Neural cell (in vitro differentiated cells): ENCODE results near the gene FCHSD2. TPM values are rescaled to one million over a fixed set of nuclear protein-coding genes. Genes with fewer than 3 reads are reported as not detected.

Source experiments
- H2AFZ ChIP-seq: fragments of 200-600, 300-800 bp; sonication (generic), shearing (Covaris generic); 2 replicates; pipeline ENCODE4 v1.6.0; 2014; ENCODE audit warnings: low read depth, mild to moderate bottlenecking, antibody characterized with exemption, low read length, moderate library complexity
- H3F3A ChIP-seq: fragments of 200-600 bp; shearing (Covaris generic); 2 replicates; pipeline ENCODE4 v1.6.1; 2016; ENCODE audit warnings: mild to moderate bottlenecking, moderate library complexity, mixed read lengths, antibody characterized with exemption, low read length; ENCODE audit not compliant: insufficient read depth, poor library complexity, severe bottlenecking
- H3K27ac ChIP-seq: fragments of 200-600, 300-800 bp; sonication (generic), shearing (Covaris generic); 2 replicates; pipeline ENCODE4 v1.5.1; 2014; ENCODE audit warnings: mild to moderate bottlenecking, low read length, moderate library complexity
- H3K27me3 ChIP-seq: fragments of 300-800, 200-600 bp; sonication (generic), shearing (Covaris generic); 2 replicates; pipeline ENCODE4 v1.6.0; 2014; ENCODE audit warnings: mild to moderate bottlenecking, low read depth, low read length, moderate library complexity; ENCODE audit not compliant: insufficient read depth
- H3K36me3 ChIP-seq: fragments of 300-800, 200-600 bp; sonication (generic), shearing (Covaris generic); 2 replicates; pipeline ENCODE4 v1.5.1; 2014; ENCODE audit warnings: mild to moderate bottlenecking, antibody characterized with exemption, low read length, moderate library complexity; ENCODE audit not compliant: insufficient read depth
- H3K4me2 ChIP-seq: fragments of 300-800, 200-600 bp; sonication (generic), shearing (Covaris generic); 2 replicates; pipeline ENCODE4 v1.6.0; 2014; ENCODE audit warnings: mild to moderate bottlenecking, low read length
- H3K4me3 ChIP-seq: fragments of 300-800, 200-600 bp; sonication (generic), shearing (Covaris generic); 2 replicates; pipeline ENCODE4 v1.5.1; 2014; ENCODE audit warnings: mild to moderate bottlenecking, low read length, moderate library complexity
- H3K79me2 ChIP-seq: fragments of 200-600 bp; shearing (Covaris generic); replicated peaks from 2 replicates; pipeline ENCODE4 v1.6.0; 2014; ENCODE audit warnings: mild to moderate bottlenecking, low read length, moderate library complexity; ENCODE audit not compliant: insufficient read depth
- H3K9ac ChIP-seq: fragments of 300-800, 200-600 bp; sonication (generic), shearing (Covaris generic); 2 replicates; pipeline ENCODE4 v1.6.1; 2016; ENCODE audit warnings: mild to moderate bottlenecking, low read length, mixed read lengths
- H3K9me2 ChIP-seq: fragments of 200-600 bp; shearing (Covaris generic); 2 replicates; pipeline ENCODE4 v1.6.1; 2016; ENCODE audit warnings: mild to moderate bottlenecking, low read length, mixed read lengths; ENCODE audit not compliant: insufficient read depth
- H3K9me3 ChIP-seq: fragments of 200-600, 300-800 bp; sonication (generic), shearing (Covaris generic); 2 replicates; pipeline ENCODE4 v1.6.1; 2016; ENCODE audit warnings: mild to moderate bottlenecking, mixed run types, low read length, moderate library complexity, mixed read lengths
- H4K20me1 ChIP-seq: fragments of 200-600 bp; shearing (Covaris generic); 2 replicates; pipeline ENCODE4 v1.6.1; 2016; ENCODE audit warnings: mild to moderate bottlenecking, mixed run types; ENCODE audit not compliant: insufficient read depth
- CTCF ChIP-seq: fragments of 450-650 bp; IDR thresholded peaks from 2 replicates; pipeline ENCODE4 v1.5.1; 2014; ENCODE audit warnings: antibody characterized with exemption, mild to moderate bottlenecking, moderate library complexity; ENCODE audit not compliant: poor library complexity, severe bottlenecking
- EP300 ChIP-seq: fragments of 450-650 bp; conservative IDR thresholded peaks from 2 replicates; pipeline ENCODE4 v1.6.1; 2014; ENCODE audit warnings: antibody characterized with exemption, mild to moderate bottlenecking, moderate library complexity; ENCODE audit not compliant: poor library complexity, severe bottlenecking
- EZH2 ChIP-seq: fragments of 200-600, 300-800 bp; shearing (Covaris generic), sonication (generic); IDR thresholded peaks from 2 replicates; pipeline ENCODE4 v1.6.1; 2014; ENCODE audit warnings: antibody characterized with exemption, low read length, borderline replicate concordance, mild to moderate bottlenecking; ENCODE audit not compliant: insufficient read depth, poor library complexity, severe bottlenecking
- MXI1 ChIP-seq: fragments of 450-650 bp; conservative IDR thresholded peaks from 2 replicates; pipeline ENCODE4 v1.6.1; 2014; ENCODE audit warnings: antibody characterized with exemption, mild to moderate bottlenecking; ENCODE audit not compliant: poor library complexity, severe bottlenecking
- POLR2AphosphoS5 ChIP-seq: IDR thresholded peaks from 2 replicates; pipeline ENCODE4 v1.6.1; 2012
- RAD21 ChIP-seq: fragments of 450-650 bp; conservative IDR thresholded peaks from 2 replicates; pipeline ENCODE4 v1.6.1; 2014; ENCODE audit warnings: antibody characterized with exemption, mild to moderate bottlenecking, moderate library complexity
- SMC3 ChIP-seq: fragments of 450-650 bp; conservative IDR thresholded peaks from 2 replicates; pipeline ENCODE4 v1.6.1; 2014; ENCODE audit warnings: antibody characterized with exemption, mild to moderate bottlenecking, moderate library complexity; ENCODE audit not compliant: poor library complexity
- TAF1 ChIP-seq: IDR thresholded peaks from 2 replicates; pipeline ENCODE4 v1.6.1; 2012; ENCODE audit warnings: low read depth
- polyA plus RNA-seq: library from polyadenylated mRNA; depleted of rRNA; stranded (reverse); fragments of >200 nt; gene quantifications from 2 replicates; pipeline ENCODE4 v1.2.3, GENCODE V29; 2014
- TF ChIP-seq, protein P1 (sequence below): IDR thresholded peaks from 2 replicates; pipeline ENCODE4 v1.6.1; 2012; ENCODE audit warnings: borderline replicate concordance

Gene FCHSD2
- polyA plus RNA-seq, 1 donor from 2014 or later: 40.8 TPM

DNA sequence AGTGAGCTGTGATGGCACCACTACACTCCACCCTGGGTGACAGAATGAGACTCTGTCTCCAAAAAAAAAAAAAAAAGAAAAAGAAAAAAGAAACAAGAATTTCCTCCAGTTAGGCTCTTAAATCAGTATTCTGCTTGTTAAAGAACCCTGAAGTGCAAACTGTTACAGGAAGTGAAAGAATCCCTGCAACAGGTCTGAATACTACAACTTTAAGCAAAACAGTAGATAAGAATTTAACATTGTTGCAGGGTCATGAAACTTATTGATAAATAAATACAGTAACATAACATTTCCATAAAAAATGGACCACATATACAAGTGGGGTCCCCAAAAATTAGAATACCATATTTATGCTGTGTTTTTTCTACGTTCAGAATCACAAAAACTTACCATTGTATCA, 35.8 kb downstream of the FCHSD2 start:
- no peaks in the 10 kb centered on the region for H3K27me3 ChIP-seq
- no peaks in the 10 kb centered on the region for H3K36me3 ChIP-seq
- no peak overlapping the region for H3K4me3 ChIP-seq

DNA sequence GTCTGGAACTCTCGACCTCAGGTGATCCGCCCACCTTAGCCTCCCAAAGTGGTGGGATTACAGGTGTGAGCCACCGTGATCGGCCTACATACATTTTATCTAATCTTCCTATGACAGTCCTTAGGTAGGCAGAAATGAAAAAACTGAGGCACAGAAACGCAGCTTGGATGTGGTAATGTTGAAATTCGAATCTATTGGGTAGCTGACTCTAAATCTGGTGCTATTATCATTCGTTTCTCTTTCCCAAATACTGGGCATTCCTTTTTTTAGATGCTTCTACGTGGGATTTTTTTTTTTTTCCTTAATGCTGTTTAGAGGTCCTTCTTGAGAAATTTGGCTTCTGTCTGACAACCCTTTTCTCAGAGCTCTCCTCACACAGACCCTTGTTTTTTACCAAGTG, 41.5 kb downstream of the FCHSD2 start:
- Histone ChIP-seq H3F3A (peaks cover 4% of the 10 kb centered on the region), H3K4me2 (no peak overlapping the region), H3K79me2 (peaks cover 10% of the 10 kb centered on the region), H3K9ac (no peak overlapping the region), H4K20me1 (no peaks in the 10 kb centered on the region), H3K27me3 (no peaks in the 10 kb centered on the region), H3K27ac (no peak overlapping the region), H3K36me3 (no peaks in the 10 kb centered on the region), H3K4me3 (no peak overlapping the region), H3K9me3 (no peaks in the 10 kb centered on the region), H3K9me2 (no peaks in the 10 kb centered on the region), H2AFZ (no peak overlapping the region)
- TF ChIP-seq EZH2 (no peak), RAD21 (no peak), POLR2AphosphoS5 (no peak), CTCF (no peak), EP300 (no peak), MXI1 (no peak), SMC3 (no peak), TAF1 (no peak)
- TF ChIP-seq, protein P1, sequence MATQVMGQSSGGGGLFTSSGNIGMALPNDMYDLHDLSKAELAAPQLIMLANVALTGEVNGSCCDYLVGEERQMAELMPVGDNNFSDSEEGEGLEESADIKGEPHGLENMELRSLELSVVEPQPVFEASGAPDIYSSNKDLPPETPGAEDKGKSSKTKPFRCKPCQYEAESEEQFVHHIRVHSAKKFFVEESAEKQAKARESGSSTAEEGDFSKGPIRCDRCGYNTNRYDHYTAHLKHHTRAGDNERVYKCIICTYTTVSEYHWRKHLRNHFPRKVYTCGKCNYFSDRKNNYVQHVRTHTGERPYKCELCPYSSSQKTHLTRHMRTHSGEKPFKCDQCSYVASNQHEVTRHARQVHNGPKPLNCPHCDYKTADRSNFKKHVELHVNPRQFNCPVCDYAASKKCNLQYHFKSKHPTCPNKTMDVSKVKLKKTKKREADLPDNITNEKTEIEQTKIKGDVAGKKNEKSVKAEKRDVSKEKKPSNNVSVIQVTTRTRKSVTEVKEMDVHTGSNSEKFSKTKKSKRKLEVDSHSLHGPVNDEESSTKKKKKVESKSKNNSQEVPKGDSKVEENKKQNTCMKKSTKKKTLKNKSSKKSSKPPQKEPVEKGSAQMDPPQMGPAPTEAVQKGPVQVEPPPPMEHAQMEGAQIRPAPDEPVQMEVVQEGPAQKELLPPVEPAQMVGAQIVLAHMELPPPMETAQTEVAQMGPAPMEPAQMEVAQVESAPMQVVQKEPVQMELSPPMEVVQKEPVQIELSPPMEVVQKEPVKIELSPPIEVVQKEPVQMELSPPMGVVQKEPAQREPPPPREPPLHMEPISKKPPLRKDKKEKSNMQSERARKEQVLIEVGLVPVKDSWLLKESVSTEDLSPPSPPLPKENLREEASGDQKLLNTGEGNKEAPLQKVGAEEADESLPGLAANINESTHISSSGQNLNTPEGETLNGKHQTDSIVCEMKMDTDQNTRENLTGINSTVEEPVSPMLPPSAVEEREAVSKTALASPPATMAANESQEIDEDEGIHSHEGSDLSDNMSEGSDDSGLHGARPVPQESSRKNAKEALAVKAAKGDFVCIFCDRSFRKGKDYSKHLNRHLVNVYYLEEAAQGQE: no peak

More for the DNA sequence above, 35.8 kb downstream of the FCHSD2 start:
- Histone ChIP-seq H3K9ac (no peak overlapping the region), H2AFZ (no peak overlapping the region), H3K9me2 (no peaks in the 10 kb centered on the region), H3K9me3 (peaks cover 6% of the 10 kb centered on the region), H4K20me1 (no peaks in the 10 kb centered on the region), H3K27ac (no peak overlapping the region), H3K4me2 (no peak overlapping the region), H3K79me2 (peaks cover 4% of the 10 kb centered on the region), H3F3A (peaks cover 4% of the 10 kb centered on the region)
- TF ChIP-seq CTCF: no peak
- no peak for TF ChIP-seq EP300
- TF ChIP-seq TAF1: no peak
- no peak for TF ChIP-seq SMC3
- TF ChIP-seq POLR2AphosphoS5: no peak
